Stimulated activated CD8-positive, alpha-beta memory T cell treated with anti-CD3 and anti-CD28 coated beads, Interleukin-7, amount 100 ng/mL, for 48 hours (primary cell): Measurements from ENCODE around the gene GATA5.

ENCODE experiments used
- DNase-seq, 2 donors: peaks; one replicate each; pipeline ENCODE4 v3.0.0-alpha.2; 2020; ENCODE audit warnings: low read depth in 1 of 2; ENCODE audit errors: extremely low read depth in 1 of 2

Gene GATA5

DNA sequence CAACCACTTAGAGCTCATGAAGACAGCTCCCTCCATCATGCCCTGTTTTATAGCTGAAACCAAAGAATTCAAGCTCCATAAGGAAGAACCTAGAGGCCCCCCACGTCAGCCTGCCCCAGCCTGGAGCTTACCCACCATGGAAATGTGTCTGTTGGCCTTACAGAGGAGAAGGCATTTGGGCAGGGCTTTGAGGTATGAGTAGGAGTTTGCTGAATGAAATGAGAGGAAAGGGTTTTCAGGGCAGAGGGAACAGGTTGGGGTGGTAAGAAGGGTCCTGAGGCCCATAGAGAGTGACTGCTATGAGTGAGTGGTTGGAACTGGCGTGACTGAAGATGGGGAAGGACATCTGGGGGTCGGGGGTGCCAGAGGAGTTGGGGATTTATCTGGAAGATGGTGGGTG, 12.7 kb upstream of the GATA5 start:
- no peak for DNase-seq

DNA sequence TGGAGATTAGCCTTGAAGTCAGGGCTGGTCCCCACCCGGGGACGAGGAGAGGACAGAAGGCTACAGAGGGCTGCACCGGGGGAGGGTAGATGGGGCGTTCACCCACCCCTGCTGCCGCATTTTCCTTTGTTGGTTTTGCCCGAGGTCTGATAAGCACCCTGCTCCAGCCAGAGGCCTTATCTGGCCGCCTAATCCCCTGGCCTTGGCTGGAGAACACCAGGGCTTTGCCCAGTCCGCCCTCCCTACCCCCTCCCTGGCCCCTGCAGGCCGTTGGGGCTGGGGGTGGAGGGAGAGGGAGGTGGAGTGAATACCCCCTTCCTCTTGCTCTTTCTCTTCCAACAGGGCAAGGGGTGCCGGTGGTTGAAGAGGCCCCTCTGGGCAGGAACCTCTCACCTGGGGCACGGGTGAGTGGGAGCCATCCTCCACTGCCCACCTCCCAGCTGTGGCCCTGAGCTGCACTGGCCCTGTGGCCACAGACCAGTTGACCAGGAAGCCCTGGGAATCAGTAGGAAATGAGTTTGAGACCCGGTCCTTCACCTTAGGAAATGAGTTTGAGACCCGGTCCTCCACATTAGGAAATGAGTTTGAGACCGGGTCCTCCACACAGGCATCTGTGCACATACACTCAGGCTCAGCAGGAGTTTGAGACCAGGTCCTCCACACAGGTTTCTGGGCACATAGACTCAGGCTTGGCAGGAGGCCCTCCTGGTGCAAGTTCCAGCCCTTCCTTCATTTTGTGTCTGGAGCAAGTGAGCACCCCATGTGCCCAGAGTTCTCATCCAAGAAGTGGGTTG, 12.0 kb upstream of the GATA5 start:
- no peak for DNase-seq

DNA sequence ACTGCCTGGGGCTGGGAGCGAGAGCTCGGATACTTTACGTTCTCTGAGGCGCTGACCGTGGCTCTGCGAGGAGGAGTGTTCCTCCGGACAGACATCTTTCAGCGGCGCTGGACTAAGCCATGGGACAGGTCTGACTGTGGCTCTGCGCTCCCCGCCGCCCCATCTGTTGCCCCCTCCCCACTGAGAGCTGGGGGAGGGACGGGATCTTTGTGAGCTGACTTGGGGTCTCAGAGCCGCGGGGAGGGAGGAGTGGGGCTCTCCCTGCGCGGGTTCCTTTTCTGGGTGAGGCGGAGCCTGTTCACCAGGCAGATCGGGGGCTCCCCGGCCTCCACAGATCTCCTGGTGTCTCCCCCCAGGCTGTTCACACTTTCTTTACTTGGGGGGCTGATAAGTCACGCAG, 11.3 kb upstream of the GATA5 start:
- DNase-seq: no peak

DNA sequence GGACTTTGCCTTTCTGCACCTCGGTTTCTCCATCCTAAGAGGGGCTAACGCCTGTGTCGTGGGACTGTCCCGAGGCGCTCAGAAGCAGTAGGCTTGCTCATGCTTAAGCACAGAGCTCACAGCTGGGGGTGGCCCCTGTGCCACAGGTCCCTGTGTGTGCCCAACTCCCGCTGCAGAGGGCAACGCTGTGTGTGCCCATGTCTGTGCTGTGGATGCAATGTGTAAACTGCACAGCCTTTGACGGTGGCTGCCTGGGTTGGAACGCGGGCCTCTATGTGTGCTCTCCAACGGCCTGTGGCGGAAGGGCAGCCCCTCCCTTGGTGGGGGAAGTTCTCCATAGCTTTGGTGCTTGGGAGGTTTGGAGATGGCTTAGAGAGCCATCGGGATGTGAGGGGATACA, 10.7 kb upstream of the GATA5 start:
- no peak for DNase-seq

DNA sequence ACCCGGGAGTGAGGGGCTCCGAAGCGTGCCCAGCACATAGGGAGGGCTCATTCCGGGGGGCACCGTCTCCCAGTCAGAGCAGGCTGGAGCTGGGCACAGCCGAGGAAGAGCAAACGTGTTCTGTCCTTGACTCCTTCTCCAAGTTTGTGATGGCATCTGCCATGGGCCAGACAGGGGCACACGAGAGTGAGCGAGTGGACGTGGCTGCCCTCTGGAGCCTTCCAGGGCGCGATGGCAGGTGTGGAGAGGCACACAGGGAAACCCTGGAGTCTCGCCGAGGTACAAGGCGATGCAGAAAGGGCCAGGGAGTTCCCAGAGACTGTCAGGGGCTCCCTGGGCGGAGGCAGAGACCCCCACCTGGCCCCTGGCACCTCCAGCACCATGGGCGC, 9.9 kb upstream of the GATA5 start:
- DNase-seq: no peak

DNA sequence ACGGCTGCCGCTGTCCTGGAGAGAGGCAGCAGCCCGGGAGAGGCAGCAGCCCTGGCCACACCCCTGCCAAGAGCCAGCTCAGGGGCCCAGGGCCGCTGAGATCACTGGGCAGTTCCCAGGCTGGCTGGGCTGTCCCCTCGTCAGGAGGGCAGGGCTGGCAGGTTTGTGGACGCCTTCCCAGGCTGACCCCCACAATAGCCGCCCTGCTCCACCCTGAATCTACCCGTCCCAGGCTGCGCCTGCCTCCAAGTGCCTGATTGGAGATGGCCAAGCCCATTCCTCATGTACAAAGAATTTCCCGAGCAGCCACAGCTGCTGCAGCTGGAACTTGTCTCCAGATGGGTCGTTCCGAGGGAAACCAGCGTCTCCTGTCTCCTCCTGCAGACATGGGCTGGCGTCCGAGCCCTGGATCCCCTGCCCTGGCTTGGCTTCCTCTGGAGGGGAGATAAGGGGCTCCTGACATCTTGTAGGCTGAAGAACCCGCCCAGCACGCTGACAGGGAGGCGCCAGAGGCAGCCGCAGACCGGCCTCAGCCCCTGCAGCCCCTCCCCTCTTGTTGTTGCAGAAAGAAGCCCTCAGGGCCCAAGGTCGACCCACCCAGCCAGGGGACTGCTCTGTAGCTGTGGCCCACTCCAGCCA, 9.4 kb upstream of the GATA5 start:
- DNase-seq: no peak

DNA sequence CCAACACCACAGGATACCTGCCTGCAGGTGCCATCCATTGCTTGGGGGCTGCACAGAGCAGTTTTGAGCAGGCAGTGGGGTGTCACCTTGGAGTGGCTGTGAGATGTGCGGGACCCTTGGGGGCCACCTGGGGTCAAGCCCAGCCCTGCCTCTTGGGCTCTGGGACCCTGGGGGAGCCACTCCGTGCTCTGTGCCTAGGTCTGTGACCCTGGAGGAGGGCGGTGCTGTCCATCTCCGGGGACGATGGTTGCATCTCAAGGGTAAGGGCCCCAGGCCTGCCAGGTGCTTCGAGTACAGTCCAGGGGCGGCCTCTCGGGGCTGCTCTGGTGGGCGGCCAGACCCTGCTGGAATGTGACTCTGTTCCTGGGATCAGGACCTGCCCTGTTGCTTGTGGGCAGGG, 8.7 kb upstream of the GATA5 start:
- DNase-seq: no peak

DNA sequence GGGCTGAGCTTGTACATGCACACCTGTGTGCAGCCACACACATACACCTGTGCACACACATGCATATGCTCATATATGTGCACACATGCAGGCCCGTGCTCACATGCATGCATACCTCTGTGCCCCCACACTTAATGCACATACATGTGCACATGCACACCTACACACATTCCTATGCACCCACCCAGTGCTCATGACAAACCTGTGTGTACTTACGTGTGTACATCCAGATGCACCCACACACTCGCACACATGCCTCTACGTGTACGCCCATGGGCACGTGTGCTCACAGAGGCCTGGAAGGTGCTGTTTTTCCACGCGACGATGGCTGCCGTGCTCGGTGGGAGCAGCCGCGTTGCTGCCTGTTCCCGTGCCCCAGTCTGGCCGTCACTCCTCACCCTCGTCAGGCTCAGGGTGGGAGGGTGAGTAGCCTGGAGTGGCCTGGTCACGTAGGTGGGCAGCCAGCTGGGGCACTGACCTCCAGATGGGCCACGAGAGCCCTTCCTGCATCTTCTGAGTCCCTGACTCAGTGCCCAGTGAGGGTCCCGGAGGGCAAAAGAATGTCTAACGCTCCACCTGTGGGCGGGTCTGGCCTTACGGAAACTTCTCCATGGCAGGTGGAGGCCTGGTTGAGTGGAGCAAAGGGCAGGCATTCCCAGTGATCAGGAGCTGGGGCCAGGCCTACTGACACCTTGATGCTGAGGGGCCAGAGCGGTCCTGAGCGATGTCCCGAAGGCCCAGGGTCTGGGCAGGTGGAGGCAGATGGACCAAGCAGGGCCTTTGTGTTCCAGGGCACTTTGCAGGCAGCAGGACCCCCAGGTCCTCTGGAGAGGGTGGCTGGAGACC, 8.0 kb upstream of the GATA5 start:
- no peak for DNase-seq

DNA sequence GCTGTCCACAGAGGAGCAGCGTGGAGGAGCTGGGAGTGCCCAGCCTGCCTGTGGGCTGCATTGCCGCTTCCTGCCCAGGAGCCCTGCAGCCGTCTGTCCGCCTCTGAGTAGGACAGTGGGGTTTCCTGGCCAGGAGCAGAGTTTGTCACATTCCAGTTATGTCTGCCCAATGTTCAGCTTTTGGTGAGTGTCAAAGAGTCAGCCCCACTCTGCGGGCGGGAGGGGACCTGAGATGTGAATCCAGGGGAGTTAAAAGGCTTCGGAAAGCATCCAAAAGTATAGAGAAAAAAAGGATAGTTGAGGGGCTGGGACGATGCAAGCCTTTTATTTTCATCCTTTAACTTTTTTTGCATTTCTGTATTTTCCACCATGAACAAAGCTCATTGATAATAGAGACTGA, 7.2 kb upstream of the GATA5 start:
- DNase-seq: no peak

DNA sequence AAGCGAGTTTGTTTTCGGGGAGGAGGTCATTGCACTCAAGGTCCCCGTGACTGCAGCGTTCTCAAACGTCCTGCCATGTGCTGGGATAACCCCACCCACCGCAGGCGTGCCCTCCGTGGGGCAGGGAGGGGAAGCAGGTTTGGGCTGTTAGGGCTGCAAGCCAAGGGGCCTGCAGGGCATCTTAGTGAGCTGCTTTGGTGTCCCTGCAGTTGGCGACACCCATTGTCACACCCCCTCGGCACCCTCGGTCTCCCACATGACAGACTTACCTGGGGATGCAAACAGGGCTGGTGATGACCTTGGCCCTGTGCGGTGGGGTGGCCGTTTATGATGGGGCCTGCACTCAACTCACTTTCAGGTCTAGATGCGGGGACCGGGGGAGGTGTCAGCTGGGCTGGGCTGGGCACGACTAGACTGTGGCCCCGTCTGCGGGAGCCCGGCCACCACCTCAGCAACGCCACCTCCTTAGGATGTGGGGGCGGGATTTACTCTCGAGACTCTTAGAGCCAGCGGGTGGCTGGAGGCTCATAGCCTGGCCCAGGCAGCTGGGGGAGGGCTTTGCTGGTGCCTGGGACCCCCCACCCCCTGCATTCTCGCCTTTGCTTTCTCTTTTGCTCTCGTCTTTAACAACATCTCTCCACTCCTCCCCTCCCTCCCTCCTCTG, 6.5 kb upstream of the GATA5 start:
- no peak for DNase-seq

DNA sequence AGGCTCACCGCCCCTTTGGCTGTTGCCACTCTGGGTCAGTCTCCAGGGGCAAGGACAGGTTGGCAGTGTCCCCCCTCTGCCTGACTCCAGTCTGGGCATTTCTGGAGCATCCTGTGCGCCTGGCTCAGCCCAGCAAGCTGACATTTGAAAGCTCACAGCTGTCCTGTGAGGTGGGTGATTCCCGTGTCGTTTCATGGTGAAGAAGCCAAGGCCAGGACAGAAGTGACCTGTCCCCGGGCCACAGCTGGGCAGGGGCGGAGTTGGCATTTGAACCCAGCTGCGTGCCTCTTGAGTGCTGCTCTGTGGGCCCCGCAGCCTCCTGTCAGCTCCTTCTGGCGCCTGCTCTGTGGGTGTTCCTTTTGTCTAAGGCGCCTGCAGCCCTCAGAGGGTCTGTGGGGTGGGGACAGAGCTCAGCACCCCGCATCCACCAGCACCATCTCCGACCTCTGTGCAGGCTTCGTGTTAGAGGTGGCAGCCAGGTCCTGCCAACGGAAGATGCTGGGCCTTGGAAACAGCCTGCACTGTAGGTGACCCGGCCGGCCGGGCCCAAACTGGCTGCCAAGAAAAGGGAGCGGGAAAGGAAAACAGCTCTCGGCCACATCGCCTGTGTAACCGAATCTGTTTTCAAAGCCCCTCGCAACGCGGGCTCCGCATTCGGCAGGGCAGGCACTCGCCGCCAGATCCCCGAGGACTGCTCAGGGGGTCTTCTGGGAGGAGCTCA, 5.8 kb upstream of the GATA5 start:
- DNase-seq: no peak

DNA sequence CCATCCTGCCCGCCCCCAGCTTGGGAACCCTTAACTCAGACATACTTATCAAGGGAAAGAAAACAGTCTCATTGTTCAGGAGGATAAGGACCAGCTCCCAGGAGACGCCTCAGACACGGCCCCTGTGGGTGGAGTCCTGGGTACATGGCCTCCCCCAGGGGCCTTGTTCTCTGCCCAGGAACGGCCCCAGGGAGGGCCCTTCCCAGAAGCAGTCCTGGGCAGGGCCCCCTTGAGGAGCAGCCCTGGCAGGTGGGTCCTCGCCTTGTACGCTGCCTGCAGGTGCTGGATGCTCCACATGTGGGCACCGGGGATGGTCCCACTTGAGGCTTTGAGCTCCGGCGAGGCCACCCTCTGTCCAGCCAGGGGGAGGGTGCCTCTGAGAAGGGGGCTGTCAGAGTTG, 4.5 kb upstream of the GATA5 start:
- no peak for DNase-seq

DNA sequence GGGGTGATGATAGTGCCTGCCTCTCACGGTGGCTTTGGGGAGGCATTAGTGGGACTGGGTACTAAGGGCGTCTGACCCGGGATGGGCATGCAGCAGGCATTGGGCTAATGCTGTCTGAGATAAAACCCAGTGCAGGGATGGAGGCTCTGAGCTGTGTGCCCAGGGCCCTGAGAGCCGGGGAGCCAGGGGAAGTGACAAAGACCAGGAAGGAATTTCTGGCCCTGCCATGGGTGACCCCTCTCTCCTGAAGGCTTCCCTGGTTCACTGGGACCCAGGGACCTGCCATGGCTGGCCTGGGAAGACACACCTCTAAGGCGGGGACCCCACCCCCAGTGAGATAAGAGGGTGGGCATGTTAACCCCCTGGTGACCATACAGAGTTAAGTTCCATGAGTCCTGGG, 3.9 kb upstream of the GATA5 start:
- no peak for DNase-seq

DNA sequence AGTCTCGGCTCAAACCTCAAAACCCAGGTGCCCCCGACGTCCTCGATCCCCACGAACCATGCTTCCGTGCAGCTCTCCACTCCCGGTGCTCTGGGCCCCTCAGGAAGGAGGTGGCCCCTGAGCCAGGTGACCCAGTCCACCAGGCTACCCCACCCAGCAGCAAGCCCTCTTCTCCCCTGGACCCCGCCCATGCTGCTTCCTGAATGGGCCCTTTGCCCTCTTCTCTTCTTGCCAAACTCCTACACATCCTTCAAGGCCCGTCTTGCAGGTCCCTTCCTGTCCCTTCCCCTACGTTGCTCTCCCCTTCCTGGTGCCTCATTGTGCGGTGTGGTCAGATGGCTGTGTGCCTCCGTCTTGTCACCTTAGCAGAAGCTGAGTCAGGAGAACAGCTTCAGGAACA, 3.4 kb upstream of the GATA5 start:
- DNase-seq: no peak

DNA sequence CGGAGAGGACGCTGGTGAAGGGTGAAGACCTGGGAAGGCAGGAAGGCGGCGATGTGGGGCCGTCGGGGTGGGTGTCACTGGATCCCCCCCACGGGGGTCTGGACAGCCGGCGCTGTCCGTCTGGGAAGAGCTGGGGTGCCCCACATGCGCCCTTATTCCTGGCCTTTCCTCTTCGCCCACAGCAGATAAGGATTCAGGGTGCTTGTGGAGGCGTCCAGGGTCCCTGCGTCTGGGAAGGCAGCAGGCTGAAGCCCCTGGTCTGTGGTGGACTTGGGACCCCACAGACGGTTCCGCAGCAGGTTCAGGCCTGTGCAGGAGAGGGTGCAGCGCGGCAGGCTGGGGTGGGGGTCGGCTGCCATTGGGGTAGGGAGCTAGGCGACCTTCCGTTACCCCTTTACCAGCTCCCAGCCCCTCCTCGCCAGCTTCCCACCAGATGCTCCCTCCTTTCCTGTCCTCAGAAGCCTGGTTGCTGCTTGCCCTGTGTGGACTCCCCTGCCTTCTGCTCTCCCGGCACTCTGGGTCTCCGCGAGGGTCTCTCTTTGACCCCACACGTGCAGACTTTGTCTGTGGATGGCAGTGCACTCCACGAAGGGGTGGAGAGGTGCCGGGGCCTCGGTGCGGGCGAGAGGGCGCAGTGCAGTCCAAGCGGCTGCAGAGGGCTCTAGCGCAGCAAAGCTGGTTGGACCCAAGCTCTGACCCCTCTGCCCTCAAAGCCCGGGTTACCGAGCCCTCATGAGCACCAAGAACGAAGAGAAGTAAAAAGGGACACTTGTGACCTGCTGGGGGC, 2.1 kb upstream of the GATA5 start:
- no peak for DNase-seq

DNA sequence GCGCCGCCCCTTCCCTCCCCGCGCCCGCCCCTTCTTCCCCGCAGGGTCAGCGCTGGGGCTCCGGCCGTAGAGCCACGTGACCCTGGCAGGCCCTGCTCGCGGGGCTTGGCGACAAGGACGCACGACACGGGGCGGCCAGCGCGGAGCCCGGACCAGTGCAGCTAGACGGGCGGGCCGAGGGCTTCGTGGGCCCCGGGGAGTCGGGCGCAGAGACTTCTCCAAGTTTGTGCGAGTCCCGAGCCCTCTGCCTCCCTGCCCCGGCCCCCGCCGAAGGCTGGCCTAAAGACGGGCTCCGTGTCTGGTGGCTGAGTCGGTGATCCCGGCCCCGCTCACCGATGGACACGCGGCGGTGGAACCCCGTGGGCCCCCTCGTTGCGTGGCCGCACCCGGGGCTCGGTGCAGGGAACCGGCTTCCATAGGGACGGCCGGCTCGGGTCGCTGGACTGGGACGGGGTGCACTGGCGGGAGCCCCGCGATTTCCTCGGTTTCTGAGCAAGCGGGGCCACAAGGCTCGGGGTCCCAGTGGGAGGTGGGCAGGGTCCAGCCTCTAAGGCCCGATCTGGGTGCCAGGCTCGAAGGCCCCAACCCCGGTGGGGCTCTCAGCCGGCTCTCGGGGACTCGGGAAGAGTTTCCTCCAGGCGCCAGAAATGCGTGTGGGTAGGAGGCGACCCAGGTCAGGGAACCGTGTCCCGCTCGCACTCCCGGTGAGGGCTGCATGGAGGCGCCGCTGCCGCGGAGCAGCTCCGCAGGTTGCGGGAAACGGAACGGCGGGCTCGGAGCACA, 452 bp upstream of the GATA5 start:
- no peak for DNase-seq

DNA sequence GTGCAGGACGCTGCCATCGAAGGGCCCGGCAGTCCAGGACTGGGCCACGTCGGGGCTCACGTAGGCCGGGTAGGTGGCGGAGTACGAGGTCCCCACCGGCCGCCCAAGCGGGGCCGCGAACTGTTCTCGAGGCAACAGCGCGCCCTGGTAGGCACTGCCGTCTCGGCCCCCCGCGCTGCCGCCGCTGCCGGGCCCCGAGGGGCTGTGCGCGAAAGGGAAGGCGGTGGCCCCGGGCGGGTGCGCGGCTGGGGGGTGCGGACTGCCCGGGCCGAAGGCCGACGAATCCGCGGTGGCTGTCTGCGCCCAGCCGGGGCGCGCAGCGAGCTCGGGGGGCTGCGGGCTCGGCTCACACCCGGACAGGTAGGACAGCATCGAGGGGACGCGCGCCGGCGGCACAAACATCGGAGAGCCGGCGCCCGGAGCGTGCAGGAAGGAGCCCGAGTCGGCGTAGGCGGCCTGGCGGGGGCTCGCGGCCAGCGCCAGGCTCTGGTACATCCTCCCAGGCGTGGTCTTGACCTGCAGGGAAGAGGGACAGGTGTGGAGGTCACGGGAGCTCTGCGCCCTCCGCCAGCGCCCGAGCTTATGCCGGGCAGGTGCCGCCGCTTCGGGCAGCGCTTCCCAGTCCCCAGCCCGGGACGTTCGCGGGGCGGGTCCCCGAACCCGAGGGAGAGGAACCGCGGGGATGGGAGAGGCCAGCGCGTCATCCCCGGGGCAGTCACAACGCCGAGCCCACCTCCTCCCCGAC, 596 bp downstream of the GATA5 start:
- DNase-seq: no peak

DNA sequence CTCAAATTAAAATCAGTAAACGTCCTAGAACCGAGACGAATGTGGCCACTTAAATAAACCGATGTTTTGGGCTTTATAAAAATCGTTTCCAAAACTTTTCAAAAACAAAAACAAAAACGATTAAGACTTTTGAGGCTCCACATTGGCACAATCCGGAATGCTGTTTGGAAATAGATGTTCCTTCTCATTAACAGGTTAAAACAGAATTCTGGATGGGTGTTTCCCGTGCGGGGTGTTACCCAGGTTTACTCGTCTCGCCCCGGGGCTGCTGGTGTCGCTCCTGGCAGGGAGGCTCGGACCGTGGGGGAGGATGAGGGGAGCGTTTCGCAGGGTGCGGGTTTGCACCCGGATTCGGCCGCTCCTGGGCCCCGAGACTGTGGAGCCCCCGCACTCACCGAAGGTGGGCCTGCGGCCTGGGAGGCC, 1.2 kb downstream of the GATA5 start:
- DNase-seq: no peak
